WTC11 (cell line): ENCODE data around the gene DPYSL4. TPM values are rescaled to one million over a fixed set of nuclear protein-coding genes. Genes with fewer than 3 reads are reported as not detected.

Experiments
- ATAC-seq: fragments of 200-7000 bp; cut with Tn5 transposase; 2 replicates; pipeline ENCODE4 v1.10.0; 2021; ENCODE audit warnings: mild to moderate bottlenecking, moderate library complexity
- CTCF ChIA-PET: fragments of 300-600 bp; sonication (Branson Sonifier 250); formaldehyde crosslinking; loops from one replicate; lab custom pipeline; 2021; ENCODE audit warnings: antibody characterized with exemption; lab: Charles Lee
- POLR2A ChIA-PET: fragments of 350-600 bp; sonication (Branson Sonifier 250); formaldehyde crosslinking; loops from one replicate; lab custom pipeline; 2021; ENCODE audit warnings: antibody characterized with exemption; lab: Charles Lee
- DNase-seq: peaks from one replicate; pipeline ENCODE4 v3.0.0; 2021; ENCODE audit warnings: low spot score
- H3K27ac Mint-ChIP-seq: 2 replicates; pipeline ENCODE4 v1.8.0; 2021; ENCODE audit warnings: mixed read lengths
- H3K27me3 Mint-ChIP-seq: 2 replicates; pipeline ENCODE4 v1.8.0; 2021; ENCODE audit warnings: low read depth, mild to moderate bottlenecking, moderate library complexity, mixed read lengths
- H3K36me3 Mint-ChIP-seq: 2 replicates; pipeline ENCODE4 v1.8.0; 2021; ENCODE audit warnings: mixed read lengths
- H3K4me1 Mint-ChIP-seq: 2 replicates; pipeline ENCODE4 v1.8.0; 2022; ENCODE audit warnings: mixed read lengths
- H3K4me3 Mint-ChIP-seq: 2 replicates; pipeline ENCODE4 v1.8.0; 2021; ENCODE audit warnings: mild to moderate bottlenecking, moderate library complexity, mixed read lengths
- H3K9me3 Mint-ChIP-seq: 2 replicates; pipeline ENCODE4 v1.8.0; 2021; ENCODE audit warnings: mixed read lengths
- ARID4B ChIP-seq: sonication (generic); formaldehyde crosslinking; IDR thresholded peaks from 2 replicates; pipeline ENCODE4 v1.8.0; 2023; ENCODE audit warnings: missing genetic modification reagents, mild to moderate bottlenecking, borderline replicate concordance
- ATF2 ChIP-seq: sonication (generic); formaldehyde crosslinking; IDR thresholded peaks from 2 replicates; pipeline ENCODE4 v1.8.1; 2022; ENCODE audit warnings: low read depth, missing genetic modification reagents, borderline replicate concordance
- CREM ChIP-seq: sonication (generic); formaldehyde crosslinking; IDR thresholded peaks from 2 replicates; pipeline ENCODE4 v1.8.1; 2022; ENCODE audit warnings: mild to moderate bottlenecking, missing genetic modification reagents, moderate library complexity
- FOXJ3 ChIP-seq: sonication (generic); formaldehyde crosslinking; IDR thresholded peaks from 2 replicates; pipeline ENCODE4 v1.9.0; 2021; ENCODE audit warnings: missing genetic modification reagents, mild to moderate bottlenecking, borderline replicate concordance
- FOXK1 ChIP-seq: sonication (generic); formaldehyde crosslinking; IDR thresholded peaks from 2 replicates; pipeline ENCODE4 v1.8.0; 2022; ENCODE audit warnings: mild to moderate bottlenecking, moderate library complexity, missing genetic modification reagents
- FOXP1 ChIP-seq: sonication (generic); formaldehyde crosslinking; IDR thresholded peaks from 2 replicates; pipeline ENCODE4 v1.8.0; 2022; ENCODE audit warnings: missing genetic modification reagents, mild to moderate bottlenecking, moderate library complexity, borderline replicate concordance
- GABPB1 ChIP-seq: sonication (generic); formaldehyde crosslinking; IDR thresholded peaks from 2 replicates; pipeline ENCODE4 v1.8.1; 2023; ENCODE audit warnings: mild to moderate bottlenecking, missing genetic modification reagents
- GRHL2 ChIP-seq: fragments of 250-450 bp; sonication (Bioruptor Pico); IDR thresholded peaks from 2 replicates; pipeline ENCODE4 v1.8.0; 2022; ENCODE audit warnings: mild to moderate bottlenecking, moderate library complexity; ENCODE audit not compliant: insufficient replicate concordance, severe bottlenecking
- MXD4 ChIP-seq: fragments of 250-450 bp; sonication (Bioruptor Pico); IDR thresholded peaks from 2 replicates; pipeline ENCODE4 v1.8.0; 2021; ENCODE audit warnings: mild to moderate bottlenecking, moderate library complexity, borderline replicate concordance
- NFATC4 ChIP-seq: fragments of 250-450 bp; sonication (Bioruptor Pico); IDR thresholded peaks from 2 replicates; pipeline ENCODE4 v1.9.0; 2021; ENCODE audit warnings: mild to moderate bottlenecking
- TP53 ChIP-seq: sonication (generic); formaldehyde crosslinking; IDR thresholded peaks from 2 replicates; pipeline ENCODE4 v1.8.1; 2023; ENCODE audit warnings: mild to moderate bottlenecking, missing genetic modification reagents
- ZBTB21 ChIP-seq: sonication (generic); formaldehyde crosslinking; IDR thresholded peaks from 2 replicates; pipeline ENCODE4 v1.8.1; 2023; ENCODE audit warnings: mild to moderate bottlenecking, missing genetic modification reagents, borderline replicate concordance
- ZMAT4 ChIP-seq: fragments of 250-450 bp; sonication (Bioruptor Pico); IDR thresholded peaks from 2 replicates; pipeline ENCODE4 v1.9.0; 2021; ENCODE audit warnings: mild to moderate bottlenecking
- ZNF219 ChIP-seq: sonication (generic); formaldehyde crosslinking; IDR thresholded peaks from 2 replicates; pipeline ENCODE4 v1.8.0; 2023; ENCODE audit warnings: missing genetic modification reagents, mild to moderate bottlenecking, borderline replicate concordance
- ZNF671 ChIP-seq: fragments of 250-450 bp; sonication (Bioruptor Pico); IDR thresholded peaks from 2 replicates; pipeline ENCODE4 v1.8.0; 2021; ENCODE audit warnings: mild to moderate bottlenecking
- ZSCAN18 ChIP-seq: fragments of 250-450 bp; sonication (Bioruptor Pico); IDR thresholded peaks from 2 replicates; pipeline ENCODE4 v2.1.2; 2022; ENCODE audit warnings: mild to moderate bottlenecking, moderate library complexity
- total RNA-seq: library from RNA; stranded (reverse); gene quantifications from 3 replicates; pipeline ENCODE4 v1.2.3, GENCODE V29; 2021
- TF ChIP-seq, protein P1 (sequence below): sonication (generic); formaldehyde crosslinking; IDR thresholded peaks from 2 replicates; pipeline ENCODE4 v1.8.1; 2023; ENCODE audit warnings: mild to moderate bottlenecking, missing genetic modification reagents, moderate library complexity
- TF ChIP-seq, protein P2 (sequence below): sonication (generic); formaldehyde crosslinking; conservative IDR thresholded peaks from 2 replicates; pipeline ENCODE4 v1.8.1; 2022; ENCODE audit warnings: mild to moderate bottlenecking, missing genetic modification reagents
- TF ChIP-seq, protein P3 (sequence below): sonication (generic); formaldehyde crosslinking; IDR thresholded peaks from 2 replicates; pipeline ENCODE4 v1.8.0; 2022; ENCODE audit warnings: mild to moderate bottlenecking, missing genetic modification reagents

Gene DPYSL4
- total RNA-seq, 1 experiment from 2014 or later = 17.0 TPM

DNA sequence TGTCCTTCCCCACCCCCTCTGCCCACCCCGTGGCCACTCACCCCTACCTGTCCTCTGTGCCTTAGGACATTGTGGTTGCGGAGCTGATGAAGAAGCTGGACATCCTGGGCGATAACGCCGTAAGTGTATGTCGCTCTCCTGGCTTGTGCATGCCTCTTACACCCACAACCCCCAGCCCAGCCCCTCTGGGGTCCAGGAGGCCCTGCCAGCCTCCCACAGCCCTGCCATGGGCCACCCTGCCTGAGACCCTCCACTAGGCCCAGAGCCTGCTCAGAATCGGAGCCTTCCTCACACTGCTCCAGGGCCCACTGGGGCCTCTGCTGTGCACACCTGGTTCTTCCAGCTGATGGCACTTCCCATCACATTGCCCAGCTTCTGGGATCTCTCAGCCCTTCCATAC lies 36.8 kb upstream of the DPYSL4 start:
- ChIA-PET CTCF (no interaction called here), POLR2A (no interaction called here)
- Mint-ChIP-seq H3K27ac (no peak overlapping the region), H3K36me3 (no peaks in the 10 kb centered on the region), H3K4me1 (0 out of 2 replicates have a peak, but pooled peaks cover 3% of the 10 kb centered on the region), H3K9me3 (no peaks in the 10 kb centered on the region), H3K27me3 (no peaks in the 10 kb centered on the region), H3K4me3 (no peak overlapping the region)
- DNase-seq = peak; percentile 6
- no peak for ATAC-seq
- TF ChIP-seq GABPB1 = no peak
- no peak for TF ChIP-seq MXD4
- TF ChIP-seq, protein P1, sequence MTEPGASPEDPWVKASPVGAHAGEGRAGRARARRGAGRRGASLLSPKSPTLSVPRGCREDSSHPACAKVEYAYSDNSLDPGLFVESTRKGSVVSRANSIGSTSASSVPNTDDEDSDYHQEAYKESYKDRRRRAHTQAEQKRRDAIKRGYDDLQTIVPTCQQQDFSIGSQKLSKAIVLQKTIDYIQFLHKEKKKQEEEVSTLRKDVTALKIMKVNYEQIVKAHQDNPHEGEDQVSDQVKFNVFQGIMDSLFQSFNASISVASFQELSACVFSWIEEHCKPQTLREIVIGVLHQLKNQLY (CRISPR knock-in tag) = no peak
- TF ChIP-seq, protein P2, sequence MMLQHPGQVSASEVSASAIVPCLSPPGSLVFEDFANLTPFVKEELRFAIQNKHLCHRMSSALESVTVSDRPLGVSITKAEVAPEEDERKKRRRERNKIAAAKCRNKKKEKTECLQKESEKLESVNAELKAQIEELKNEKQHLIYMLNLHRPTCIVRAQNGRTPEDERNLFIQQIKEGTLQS (CRISPR knock-in tag) = no peak
- no peak for TF ChIP-seq NFATC4 (CRISPR knock-in tag)
- no peak for TF ChIP-seq ARID4B
- TF ChIP-seq GRHL2 = no peak
- no peak for TF ChIP-seq FOXJ3 (CRISPR knock-in tag)
- no peak for TF ChIP-seq FOXP1 (CRISPR knock-in tag)
- TF ChIP-seq TP53 = no peak
- TF ChIP-seq ZMAT4 (CRISPR knock-in tag) = no peak
- TF ChIP-seq, all 79 proteins: peak for 0

DNA sequence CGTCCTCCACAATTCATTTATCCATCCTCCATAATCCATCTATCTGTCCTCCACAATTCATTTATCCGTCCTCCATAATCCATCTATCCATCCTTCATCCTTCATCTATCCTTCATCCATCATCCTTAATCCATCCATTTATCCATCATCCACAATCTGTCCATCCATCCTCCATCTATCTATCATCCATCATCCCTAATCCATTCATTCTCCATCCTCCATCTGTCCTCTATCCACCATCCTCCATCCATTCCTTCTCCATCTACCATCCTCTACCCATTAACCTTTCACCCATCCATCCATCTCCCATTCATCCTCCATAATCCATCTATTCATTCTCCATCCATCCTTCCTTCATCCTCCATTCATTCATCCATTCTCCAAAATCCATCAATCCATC lies 36.0 kb upstream of the DPYSL4 start:
- ChIA-PET CTCF (no interaction called here), POLR2A (no interaction called here)
- no peak overlapping the region for H3K27ac Mint-ChIP-seq
- 0 out of 2 replicates have a peak, but pooled peaks cover 3% of the 10 kb centered on the region for H3K4me1 Mint-ChIP-seq
- no peak overlapping the region for H3K4me3 Mint-ChIP-seq
- ATAC-seq (no peak), DNase-seq (no peak)
- H3K27me3 Mint-ChIP-seq = no peaks in the 10 kb centered on the region
- no peaks in the 10 kb centered on the region for H3K36me3 Mint-ChIP-seq
- no peaks in the 10 kb centered on the region for H3K9me3 Mint-ChIP-seq
- no peak for TF ChIP-seq ZNF671 (CRISPR knock-in tag)
- TF ChIP-seq ARID4B = no peak
- no peak for TF ChIP-seq ZNF219
- no peak for TF ChIP-seq GABPB1
- TF ChIP-seq, protein P3, sequence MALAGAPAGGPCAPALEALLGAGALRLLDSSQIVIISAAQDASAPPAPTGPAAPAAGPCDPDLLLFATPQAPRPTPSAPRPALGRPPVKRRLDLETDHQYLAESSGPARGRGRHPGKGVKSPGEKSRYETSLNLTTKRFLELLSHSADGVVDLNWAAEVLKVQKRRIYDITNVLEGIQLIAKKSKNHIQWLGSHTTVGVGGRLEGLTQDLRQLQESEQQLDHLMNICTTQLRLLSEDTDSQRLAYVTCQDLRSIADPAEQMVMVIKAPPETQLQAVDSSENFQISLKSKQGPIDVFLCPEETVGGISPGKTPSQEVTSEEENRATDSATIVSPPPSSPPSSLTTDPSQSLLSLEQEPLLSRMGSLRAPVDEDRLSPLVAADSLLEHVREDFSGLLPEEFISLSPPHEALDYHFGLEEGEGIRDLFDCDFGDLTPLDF (CRISPR knock-in tag) = no peak
- TF ChIP-seq ATF2 = no peak
- TF ChIP-seq FOXK1 (CRISPR knock-in tag) = no peak
- TF ChIP-seq CREM (CRISPR knock-in tag) = no peak
- no peak for TF ChIP-seq ZBTB21 (CRISPR knock-in tag)
- TF ChIP-seq ZSCAN18 (CRISPR knock-in tag) = no peak
